AG10803 (cell line): ENCODE measurements around the gene CCL5.
A peak's percentile ranks its signal among the peaks of the same experiment; 100 is the strongest.

ENCODE experiments used
- DNase-seq: peaks from one replicate; pipeline ENCODE4 v3.0.0; 2010; ENCODE audit warnings: low read depth
- H3K4me3 ChIP-seq: 2 replicates; pipeline ENCODE4 v1.5.1; 2011; ENCODE audit warnings: mild to moderate bottlenecking, low read length, control low read depth
- TF ChIP-seq, protein P1 (sequence below): conservative IDR thresholded peaks from 2 replicates; pipeline ENCODE4 v1.5.1; 2011; ENCODE audit warnings: mild to moderate bottlenecking, low read length, control low read depth, inconsistent platforms

The CCL5 gene

GRCh38 chr17:35890774-35891155 is 10.6 kb upstream of the CCL5 start:
- no peak overlapping the region for H3K4me3 ChIP-seq
- DNase-seq: no peak
- TF ChIP-seq, protein P1, sequence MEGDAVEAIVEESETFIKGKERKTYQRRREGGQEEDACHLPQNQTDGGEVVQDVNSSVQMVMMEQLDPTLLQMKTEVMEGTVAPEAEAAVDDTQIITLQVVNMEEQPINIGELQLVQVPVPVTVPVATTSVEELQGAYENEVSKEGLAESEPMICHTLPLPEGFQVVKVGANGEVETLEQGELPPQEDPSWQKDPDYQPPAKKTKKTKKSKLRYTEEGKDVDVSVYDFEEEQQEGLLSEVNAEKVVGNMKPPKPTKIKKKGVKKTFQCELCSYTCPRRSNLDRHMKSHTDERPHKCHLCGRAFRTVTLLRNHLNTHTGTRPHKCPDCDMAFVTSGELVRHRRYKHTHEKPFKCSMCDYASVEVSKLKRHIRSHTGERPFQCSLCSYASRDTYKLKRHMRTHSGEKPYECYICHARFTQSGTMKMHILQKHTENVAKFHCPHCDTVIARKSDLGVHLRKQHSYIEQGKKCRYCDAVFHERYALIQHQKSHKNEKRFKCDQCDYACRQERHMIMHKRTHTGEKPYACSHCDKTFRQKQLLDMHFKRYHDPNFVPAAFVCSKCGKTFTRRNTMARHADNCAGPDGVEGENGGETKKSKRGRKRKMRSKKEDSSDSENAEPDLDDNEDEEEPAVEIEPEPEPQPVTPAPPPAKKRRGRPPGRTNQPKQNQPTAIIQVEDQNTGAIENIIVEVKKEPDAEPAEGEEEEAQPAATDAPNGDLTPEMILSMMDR: no peak

- DNase-seq: peak; percentile 15
- no peak overlapping the region for H3K4me3 ChIP-seq
- TF ChIP-seq, protein P1: no peak
These were observed 9.9 kb upstream of the CCL5 start for GRCh38 chr17:35889818-35890773.

GRCh38 chr17:35889241-35889640 is 9.1 kb upstream of the CCL5 start:
- DNase-seq: no peak
- H3K4me3 ChIP-seq: no peak overlapping the region
- TF ChIP-seq, protein P1: no peak

DNA sequence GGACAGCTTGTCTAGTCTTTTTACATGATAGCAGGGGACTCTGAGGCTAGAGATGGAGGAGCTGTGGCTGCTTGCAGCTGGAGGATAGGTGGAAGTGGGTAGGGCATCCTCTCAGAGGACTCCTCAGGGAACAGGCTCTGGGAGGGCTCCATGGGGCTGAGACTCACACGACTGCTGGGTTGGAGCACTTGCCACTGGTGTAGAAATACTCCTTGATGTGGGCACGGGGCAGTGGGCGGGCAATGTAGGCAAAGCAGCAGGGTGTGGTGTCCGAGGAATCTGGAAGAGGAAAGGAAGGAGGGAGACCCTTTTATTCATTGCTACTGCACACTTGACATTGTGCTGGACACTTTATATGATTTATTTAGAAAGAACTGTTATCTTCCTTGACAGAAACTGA is 1.8 kb downstream of the CCL5 start:
- no peak overlapping the region for H3K4me3 ChIP-seq
- no peak for DNase-seq
- TF ChIP-seq, protein P1: no peak

DNA sequence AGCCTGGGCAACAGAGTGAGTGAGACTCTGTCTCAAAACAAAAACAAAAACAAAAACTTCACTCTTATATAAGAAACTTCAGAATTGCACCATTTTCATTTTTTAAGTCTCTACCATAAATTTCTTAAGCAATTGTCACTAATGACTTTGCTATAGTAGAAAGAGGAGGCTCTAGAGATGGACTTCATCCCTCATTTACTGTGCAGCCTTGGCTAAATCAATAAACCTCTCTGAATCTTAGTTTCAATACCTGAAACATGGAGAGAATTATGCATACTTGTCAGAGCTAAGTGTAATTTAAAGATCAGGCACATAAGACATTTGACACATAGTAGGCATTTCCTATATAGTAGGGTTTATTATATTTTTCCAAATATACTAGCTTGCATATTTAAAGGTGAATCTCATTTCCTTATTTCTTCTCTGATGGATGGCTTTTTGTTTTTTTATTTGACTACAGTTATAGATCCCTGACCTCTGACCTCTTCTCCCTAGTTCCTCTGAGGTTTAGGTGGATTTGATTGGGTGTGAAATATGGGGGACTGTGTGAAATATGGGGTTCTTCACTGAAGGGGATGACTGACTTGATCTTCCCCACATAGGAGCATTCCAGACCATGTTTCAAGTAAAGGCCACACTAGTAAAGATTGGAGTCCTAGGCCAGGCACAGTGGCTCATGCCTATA is 2.7 kb downstream of the CCL5 start:
- no peak overlapping the region for H3K4me3 ChIP-seq
- TF ChIP-seq, protein P1: no peak
- no peak for DNase-seq

GRCh38 chr17:35876534-35876933 is 3.6 kb downstream of the CCL5 start:
- DNase-seq: no peak

More at GRCh38 chr17:35876534-35876933, 3.6 kb downstream of the CCL5 start:
- TF ChIP-seq, protein P1: no peak
- no peak overlapping the region for H3K4me3 ChIP-seq
